Colon (tissue), 2 donors: Measurements from ENCODE around the gene PGBD4.
"Not testable (repeated sequence)": the region's sequence is repeated elsewhere in the genome, so short reads cannot be mapped to it uniquely, and the experiment has no call there.

Experiments
- FAIRE-seq: peaks from 2 replicates; lab custom pipeline; 2012; peaks lifted over from hg19 to GRCh38; lab: Jason Lieb, UNC
- donor health status: control.
- donor health status: control.

The PGBD4 gene

GRCh38 chr15:34114215-34114614 lies 12.3 kb downstream of the PGBD4 start:
- FAIRE-seq: no peak

GRCh38 chr15:34114739-34115138 lies 12.9 kb downstream of the PGBD4 start:
- FAIRE-seq: no peak

GRCh38 chr15:34116620-34117019 lies 14.7 kb downstream of the PGBD4 start:
- FAIRE-seq: no peak

GRCh38 chr15:34119291-34119690 lies 17.4 kb downstream of the PGBD4 start:
- FAIRE-seq: no peak

- FAIRE-seq: not testable (repeated sequence)
These were observed 18.5 kb downstream of the PGBD4 start for GRCh38 chr15:34120420-34120819.

- FAIRE-seq: not testable (repeated sequence)
These were observed 19.9 kb downstream of the PGBD4 start for GRCh38 chr15:34121786-34122185.

GRCh38 chr15:34122771-34123183 lies 20.9 kb downstream of the PGBD4 start:
- no peak for FAIRE-seq

GRCh38 chr15:34124651-34125050 lies 22.8 kb downstream of the PGBD4 start:
- no peak for FAIRE-seq

- no peak for FAIRE-seq
These were observed 24.1 kb downstream of the PGBD4 start for GRCh38 chr15:34125945-34126344.

GRCh38 chr15:34126522-34126921 lies 24.6 kb downstream of the PGBD4 start:
- FAIRE-seq: no peak

GRCh38 chr15:34128898-34129297 lies 27.0 kb downstream of the PGBD4 start:
- FAIRE-seq: no peak

- no peak for FAIRE-seq
These were observed 31.0 kb downstream of the PGBD4 start for GRCh38 chr15:34132881-34133280.

- FAIRE-seq: no peak
These were observed 31.6 kb downstream of the PGBD4 start for GRCh38 chr15:34133511-34133910.

- no peak for FAIRE-seq
These were observed 45.7 kb downstream of the PGBD4 start for GRCh38 chr15:34147371-34148140.

- no peak for FAIRE-seq
These were observed 52.9 kb downstream of the PGBD4 start for GRCh38 chr15:34154725-34155204.

- no peak for FAIRE-seq
These were observed 54.0 kb downstream of the PGBD4 start for GRCh38 chr15:34155859-34156258.
